Upper lobe of right lung (tissue), 1 donor: ENCODE results near the gene KANSL1. TPM values are rescaled to one million over a fixed set of nuclear protein-coding genes. Genes with fewer than 3 reads are reported as not detected.

ENCODE experiments used
- ATAC-seq: fragments of 200-7000 bp; cut with Tn5 transposase; one replicate; pipeline ENCODE4 v1.9.1; 2020; ENCODE audit warnings: mild to moderate bottlenecking, moderate library complexity
- DNase-seq: peaks from one replicate; pipeline ENCODE4 v3.0.0-alpha.2; 2020
- H3K27ac ChIP-seq: fragments of 200-600 bp; one replicate; pipeline ENCODE4 v1.8.0; 2022
- H3K27me3 ChIP-seq: fragments of 200-600 bp; one replicate; pipeline ENCODE4 v1.8.0; 2022; ENCODE audit warnings: mild to moderate bottlenecking
- H3K36me3 ChIP-seq: fragments of 200-600 bp; one replicate; pipeline ENCODE4 v1.8.0; 2022
- H3K4me1 ChIP-seq: fragments of 200-600 bp; one replicate; pipeline ENCODE4 v1.8.0; 2022
- H3K4me3 ChIP-seq: fragments of 200-600 bp; one replicate; pipeline ENCODE4 v1.8.0; 2022; ENCODE audit warnings: mild to moderate bottlenecking
- H3K9me3 ChIP-seq: fragments of 200-600 bp; one replicate; pipeline ENCODE4 v1.8.0; 2022
- intact Hi-C: fragments of 100-400 bp; cut with DNase I; formaldehyde crosslinking; loops from one replicate; pipeline ENCODE4 v1.11.0; 2022
- total RNA-seq: library from RNA; stranded (reverse); fragmentation: NEBNext Ultra II Directional; extraction: Animal tissue kit (Norgen Biotek cat#: 25700); gene quantifications from one replicate; pipeline ENCODE4 v1.2.1, GENCODE V29; 2021
- TF ChIP-seq, protein P1 (sequence below): fragments of 200-600 bp; IDR thresholded peaks from one replicate; pipeline ENCODE4 v1.8.0; 2022; ENCODE audit warnings: antibody characterized with exemption
- donor health status: DM: no; HTN: yes; CAD: no; lungs with severe emphysema.

KANSL1 gene
- total RNA-seq, 1 donor from 2014 or later = 69.8 TPM

DNA sequence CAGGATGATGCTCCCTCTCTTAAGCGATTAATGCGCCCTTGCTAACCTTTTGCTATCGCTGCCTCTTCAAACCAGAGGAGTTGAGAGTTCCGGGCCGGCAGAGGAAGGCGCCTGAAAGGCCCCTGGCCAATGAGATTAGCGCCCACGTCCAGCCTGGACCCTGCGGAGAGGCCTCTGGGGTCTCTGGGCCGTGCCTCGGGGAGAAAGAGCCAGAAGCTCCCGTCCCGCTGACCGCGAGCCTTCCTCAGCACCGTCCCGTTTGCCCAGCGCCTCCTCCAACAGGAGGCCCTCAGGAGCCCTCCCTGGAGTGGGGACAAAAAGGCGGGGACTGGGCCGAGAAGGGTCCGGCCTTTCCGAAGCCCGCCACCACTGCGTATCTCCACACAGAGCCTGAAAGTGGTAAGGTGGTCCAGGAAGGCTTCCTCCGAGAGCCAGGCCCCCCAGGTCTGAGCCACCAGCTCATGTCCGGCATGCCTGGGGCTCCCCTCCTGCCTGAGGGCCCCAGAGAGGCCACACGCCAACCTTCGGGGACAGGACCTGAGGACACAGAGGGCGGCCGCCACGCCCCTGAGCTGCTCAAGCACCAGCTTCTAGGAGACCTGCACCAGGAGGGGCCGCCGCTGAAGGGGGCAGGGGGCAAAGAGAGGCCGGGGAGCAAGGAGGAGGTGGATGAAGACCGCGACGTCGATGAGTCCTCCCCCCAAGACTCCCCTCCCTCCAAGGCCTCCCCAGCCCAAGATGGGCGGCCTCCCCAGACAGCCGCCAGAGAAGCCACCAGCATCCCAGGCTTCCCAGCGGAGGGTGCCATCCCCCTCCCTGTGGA is 210.2 kb downstream of the KANSL1 start:
- Histone ChIP-seq H3K36me3 (no peaks in the 10 kb centered on the region), H3K9me3 (no peaks in the 10 kb centered on the region), H3K4me3 (no peak overlapping the region), H3K27ac (no peak overlapping the region), H3K4me1 (no peaks in the 10 kb centered on the region), H3K27me3 (no peaks in the 10 kb centered on the region)
- TF ChIP-seq, protein P1, sequence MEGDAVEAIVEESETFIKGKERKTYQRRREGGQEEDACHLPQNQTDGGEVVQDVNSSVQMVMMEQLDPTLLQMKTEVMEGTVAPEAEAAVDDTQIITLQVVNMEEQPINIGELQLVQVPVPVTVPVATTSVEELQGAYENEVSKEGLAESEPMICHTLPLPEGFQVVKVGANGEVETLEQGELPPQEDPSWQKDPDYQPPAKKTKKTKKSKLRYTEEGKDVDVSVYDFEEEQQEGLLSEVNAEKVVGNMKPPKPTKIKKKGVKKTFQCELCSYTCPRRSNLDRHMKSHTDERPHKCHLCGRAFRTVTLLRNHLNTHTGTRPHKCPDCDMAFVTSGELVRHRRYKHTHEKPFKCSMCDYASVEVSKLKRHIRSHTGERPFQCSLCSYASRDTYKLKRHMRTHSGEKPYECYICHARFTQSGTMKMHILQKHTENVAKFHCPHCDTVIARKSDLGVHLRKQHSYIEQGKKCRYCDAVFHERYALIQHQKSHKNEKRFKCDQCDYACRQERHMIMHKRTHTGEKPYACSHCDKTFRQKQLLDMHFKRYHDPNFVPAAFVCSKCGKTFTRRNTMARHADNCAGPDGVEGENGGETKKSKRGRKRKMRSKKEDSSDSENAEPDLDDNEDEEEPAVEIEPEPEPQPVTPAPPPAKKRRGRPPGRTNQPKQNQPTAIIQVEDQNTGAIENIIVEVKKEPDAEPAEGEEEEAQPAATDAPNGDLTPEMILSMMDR = no peak
- no peak for DNase-seq
- intact Hi-C loops = no loop called here
- ATAC-seq = no peak

DNA sequence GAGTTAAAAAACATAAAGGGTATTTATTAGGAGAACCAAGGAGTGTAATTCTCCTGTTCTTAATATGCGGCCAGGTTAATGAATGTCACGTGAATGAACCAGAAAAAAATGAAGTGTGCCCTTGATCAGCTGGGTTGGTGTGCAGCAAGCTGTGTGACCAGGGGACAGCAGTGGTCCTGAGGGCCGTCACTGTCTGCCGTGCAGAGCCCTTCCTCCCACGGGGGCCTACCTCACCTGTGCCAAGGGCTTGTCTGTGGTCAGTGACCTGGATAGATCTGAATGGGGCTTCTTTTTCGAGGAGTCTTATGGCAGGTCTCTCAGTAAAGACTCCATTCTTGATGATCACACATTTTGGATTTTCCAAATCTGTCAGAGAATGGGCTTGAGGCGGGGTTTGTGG is 211.9 kb downstream of the KANSL1 start:
- intact Hi-C loops = no loop called here
- no peaks in the 10 kb centered on the region for H3K27me3 ChIP-seq
- DNase-seq = no peak

DNA sequence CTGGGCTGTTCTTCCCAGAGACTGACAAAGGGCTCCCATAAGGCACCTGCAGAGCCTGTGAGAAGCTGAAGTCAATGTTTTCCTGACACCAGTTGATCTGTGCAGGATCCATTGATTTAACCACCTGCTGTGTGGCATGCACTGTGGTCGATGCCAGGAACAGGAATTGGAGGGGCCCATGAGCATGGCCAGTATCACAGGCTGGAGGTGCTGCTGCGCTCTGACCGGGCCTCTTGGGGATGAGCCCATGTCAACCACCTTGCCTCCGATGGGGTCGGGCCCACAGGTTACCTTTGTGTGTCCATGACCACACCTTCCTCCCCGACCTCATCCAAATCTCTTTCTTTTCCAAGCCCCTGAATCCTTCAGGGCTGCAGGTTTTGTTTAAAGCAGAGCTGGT is 212.4 kb downstream of the KANSL1 start:
- Histone ChIP-seq H3K27me3 (no peaks in the 10 kb centered on the region), H3K4me3 (no peak overlapping the region), H3K9me3 (no peaks in the 10 kb centered on the region), H3K36me3 (no peaks in the 10 kb centered on the region), H3K4me1 (no peaks in the 10 kb centered on the region), H3K27ac (no peak overlapping the region)
- ATAC-seq (no peak), DNase-seq (no peak)
- intact Hi-C loops = no loop called here
- TF ChIP-seq, protein P1 = no peak

More for the DNA sequence above, 211.9 kb downstream of the KANSL1 start:
- H3K4me1 ChIP-seq = no peaks in the 10 kb centered on the region
- no peak for ATAC-seq
- H3K4me3 ChIP-seq = no peak overlapping the region
- no peaks in the 10 kb centered on the region for H3K36me3 ChIP-seq
- no peaks in the 10 kb centered on the region for H3K9me3 ChIP-seq
- no peak overlapping the region for H3K27ac ChIP-seq
- TF ChIP-seq, protein P1 = no peak

Other genes with a start within 250 kb of the KANSL1 start
- not detected for gene STH, start 194.2 kb downstream of the KANSL1 start, total RNA-seq
- 1.9 TPM for gene LRRC37A, start 101.7 kb upstream of the KANSL1 start, total RNA-seq
- gene ARL17B, start 168.3 kb upstream of the KANSL1 start, total RNA-seq = 31.0 TPM